ENCODE data around the gene MAEA.
A peak's percentile ranks its signal among the peaks of the same experiment; 100 is the strongest.
"Not testable (repeated sequence)": the region's sequence is repeated elsewhere in the genome, so short reads cannot be mapped to it uniquely, and the experiment has no call there.

MAEA gene

DNA sequence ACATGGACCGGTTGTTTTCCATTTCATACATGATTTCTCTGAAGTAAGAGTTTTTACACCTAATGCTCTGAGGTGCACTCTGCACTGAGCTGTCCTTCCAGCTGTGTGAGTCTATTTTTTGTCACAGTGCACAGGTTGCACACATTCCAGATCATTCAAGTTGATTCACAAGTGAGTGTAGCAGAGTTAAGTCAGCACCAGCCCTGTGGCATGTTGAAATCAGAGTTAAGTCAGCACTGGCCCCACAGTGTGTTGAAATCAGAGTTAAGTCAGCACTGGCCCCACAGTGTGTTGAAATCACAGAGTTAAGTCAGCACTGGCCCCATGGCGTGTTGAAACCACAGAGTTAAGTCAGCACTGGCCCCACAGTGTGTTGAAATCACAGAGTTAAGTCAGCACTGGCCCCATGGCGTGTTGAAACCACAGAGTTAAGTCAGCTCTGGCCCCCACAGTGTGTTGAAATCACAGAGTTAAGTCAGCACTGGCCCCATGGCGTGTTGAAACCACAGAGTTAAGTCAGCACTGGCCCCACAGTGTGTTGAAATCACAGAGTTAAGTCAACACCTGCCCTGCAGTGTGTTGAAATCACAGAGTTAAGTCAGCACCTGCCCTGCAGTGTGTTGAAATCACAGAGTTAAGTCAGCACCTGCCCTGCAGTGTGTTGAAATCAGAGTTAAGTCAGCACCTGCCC, 45.6 kb downstream of the MAEA start:
- not testable (repeated sequence) for DNase-seq (ENCODE audit: low read depth)

DNA sequence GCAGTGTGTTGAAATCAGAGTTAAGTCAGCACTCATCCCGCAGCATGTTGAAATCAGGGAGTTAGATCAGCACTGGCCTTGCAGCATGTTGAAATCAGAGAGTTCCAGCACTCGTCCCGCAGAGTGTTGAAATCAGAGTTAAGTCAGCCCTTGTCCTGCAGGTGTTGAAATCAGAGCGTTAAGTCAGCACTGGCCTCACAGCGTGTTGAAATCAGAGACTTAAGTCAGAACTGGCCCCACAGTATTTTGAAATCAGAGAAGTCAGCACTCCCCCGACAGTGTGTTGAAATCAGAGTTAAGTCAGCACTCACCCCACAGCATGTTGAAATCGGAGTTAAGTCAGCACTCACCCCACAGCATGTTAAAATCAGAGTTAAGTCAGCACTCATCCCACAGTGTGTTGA, 46.4 kb downstream of the MAEA start:
- no peak for DNase-seq (ENCODE audit: low read depth)

- DNase-seq (ENCODE audit: low read depth), result peak; percentile 74
Measured at GRCh38 chr4:1337376-1337831, 47.7 kb downstream of the MAEA start.

GRCh38 chr4:1337951-1338751, 48.5 kb downstream of the MAEA start:
- no peak for DNase-seq (ENCODE audit: low read depth)

- DNase-seq (ENCODE audit: low read depth), result no peak
Measured at GRCh38 chr4:1338752-1339414, 49.2 kb downstream of the MAEA start.

- no peak for DNase-seq (ENCODE audit: low read depth)
Measured at GRCh38 chr4:1339489-1339888, 49.8 kb downstream of the MAEA start.

GRCh38 chr4:1340181-1340747, 50.6 kb downstream of the MAEA start:
- no peak for DNase-seq (ENCODE audit: low read depth)

GRCh38 chr4:1340861-1341260, 51.2 kb downstream of the MAEA start:
- no peak for DNase-seq (ENCODE audit: low read depth)

- DNase-seq (ENCODE audit: low read depth), result no peak
Measured at GRCh38 chr4:1342003-1342402, 52.3 kb downstream of the MAEA start.

GRCh38 chr4:1344696-1345095, 55.0 kb downstream of the MAEA start:
- DNase-seq (ENCODE audit: low read depth), result no peak

GRCh38 chr4:1345903-1346780, 56.5 kb downstream of the MAEA start:
- peak; percentile 42 for DNase-seq (ENCODE audit: low read depth)

DNA sequence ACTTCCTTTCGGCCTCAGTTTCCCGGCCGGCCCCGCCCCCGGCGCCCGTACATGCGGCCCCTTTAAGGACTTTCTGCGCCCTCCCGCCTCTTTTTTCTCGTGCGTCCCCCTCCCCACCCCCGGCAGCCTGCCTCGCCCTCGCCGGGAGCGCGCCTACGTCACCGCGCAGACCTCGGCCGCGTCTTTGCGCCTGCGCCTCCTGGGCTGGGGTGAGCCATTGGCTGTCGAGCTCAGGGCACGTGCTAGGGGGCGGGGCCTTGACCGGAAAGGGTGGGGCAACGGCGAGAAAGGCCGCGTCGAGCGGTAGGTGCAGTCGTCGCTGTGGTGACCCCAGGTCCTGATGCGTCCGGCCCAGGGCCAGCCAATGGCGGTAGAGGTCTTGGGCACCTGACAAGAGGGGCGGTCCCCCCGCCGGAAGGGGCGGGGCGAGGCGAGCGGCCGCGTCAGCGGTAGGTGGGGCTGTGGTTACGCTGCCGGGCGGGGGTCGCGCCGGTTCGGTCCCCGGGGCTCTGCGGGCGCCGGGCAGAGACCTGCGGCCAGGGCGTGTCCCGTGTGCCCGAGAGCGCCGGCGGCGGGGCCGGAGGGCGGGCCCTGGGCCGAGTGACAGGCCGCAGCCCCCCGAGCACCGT, 57.2 kb downstream of the MAEA start, which contains the start of gene UVSSA:
Gene UVSSA (plus strand): TSS at position 428 of the 629 bp plus-strand sequence. CDS start 884 bp downstream, outside the sequence.
- peak; percentile 100 for DNase-seq (ENCODE audit: low read depth)

DNA sequence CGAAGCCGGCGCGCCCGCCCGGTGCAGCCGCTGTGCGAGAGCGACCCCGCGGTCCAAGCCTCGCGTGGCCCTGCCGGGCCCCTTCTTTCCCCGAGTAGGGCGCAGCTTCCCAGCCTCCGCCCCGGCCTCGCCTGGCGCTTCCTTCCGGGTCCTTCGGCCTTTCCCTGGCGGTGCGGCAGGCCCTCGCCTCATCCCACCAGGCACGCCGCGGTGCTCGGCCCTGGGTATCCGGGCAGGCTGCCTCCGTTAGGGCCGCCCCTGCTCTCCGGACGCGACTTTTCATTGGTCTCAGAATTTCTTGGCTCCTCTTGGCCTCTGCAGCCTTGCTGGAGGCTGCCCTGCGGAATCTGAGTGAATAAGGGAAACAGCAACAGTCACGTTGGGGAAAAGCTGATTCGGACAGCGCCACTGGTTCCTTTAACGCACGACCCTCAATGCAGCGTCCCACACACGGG, 57.7 kb downstream of the MAEA start:
- DNase-seq (ENCODE audit: low read depth), result peak; percentile 54

DNA sequence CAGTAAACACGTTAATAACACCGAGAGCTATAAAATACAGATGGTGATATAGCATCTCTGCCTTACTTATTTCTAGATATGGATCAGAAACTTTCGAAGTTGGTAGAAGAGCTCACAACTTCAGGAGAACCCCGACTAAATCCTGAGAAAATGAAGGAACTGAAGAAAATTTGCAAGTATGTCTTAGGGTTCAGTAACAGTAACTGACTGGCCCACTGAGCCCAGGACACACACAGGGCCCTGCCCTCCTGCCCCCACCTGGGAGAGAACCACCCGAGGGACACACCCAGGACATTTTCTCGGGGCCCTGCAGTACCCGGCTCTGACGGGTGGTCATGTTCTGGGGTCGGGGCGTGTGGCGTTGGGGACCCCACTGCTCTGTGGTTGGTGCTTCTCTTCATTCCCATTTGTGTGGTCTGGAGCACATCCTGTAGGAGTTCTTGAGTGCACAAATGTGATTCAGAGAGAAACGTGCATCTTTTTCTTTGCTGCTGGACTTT, 58.4 kb downstream of the MAEA start:
- no peak for DNase-seq (ENCODE audit: low read depth)

GRCh38 chr4:1348746-1349145, 59.1 kb downstream of the MAEA start:
- no peak for DNase-seq (ENCODE audit: low read depth)

DNA sequence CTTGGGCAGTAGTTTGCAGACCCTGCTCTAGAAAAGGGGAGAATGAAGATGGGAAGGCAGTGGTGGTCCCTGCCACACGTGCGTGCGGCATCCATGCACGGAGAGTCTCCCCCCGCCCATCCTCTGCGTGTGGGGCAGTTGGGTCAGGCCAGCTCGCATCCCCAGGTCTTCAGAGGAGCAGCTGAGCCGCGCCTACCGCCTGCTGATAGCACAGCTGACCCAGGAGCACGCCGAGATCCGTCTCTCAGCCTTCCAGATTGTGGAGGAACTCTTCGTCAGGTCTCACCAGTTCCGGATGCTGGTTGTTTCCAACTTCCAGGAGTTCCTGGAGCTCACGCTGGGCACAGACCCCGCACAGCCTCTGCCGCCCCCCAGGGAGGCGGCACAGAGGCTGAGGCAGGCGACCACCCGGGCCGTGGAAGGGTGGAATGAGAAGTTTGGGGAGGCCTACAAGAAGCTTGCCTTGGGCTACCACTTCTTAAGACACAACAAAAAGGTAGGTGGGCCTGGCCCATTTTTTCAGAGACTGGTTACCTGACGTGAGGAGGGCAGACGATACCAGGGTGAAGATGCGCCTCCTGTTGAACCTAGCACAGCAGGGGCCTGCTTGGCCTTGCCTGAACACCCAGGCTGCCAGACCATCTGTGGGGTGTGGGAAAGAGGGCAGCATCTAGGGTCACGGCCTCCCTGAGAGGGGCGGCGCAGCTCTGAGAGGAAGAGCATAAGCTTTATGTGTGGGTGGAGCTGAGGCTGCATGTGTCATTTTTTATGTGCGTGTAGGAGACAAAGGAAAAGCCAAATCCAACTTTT, 59.9 kb downstream of the MAEA start:
- no peak for DNase-seq (ENCODE audit: low read depth)

DNA sequence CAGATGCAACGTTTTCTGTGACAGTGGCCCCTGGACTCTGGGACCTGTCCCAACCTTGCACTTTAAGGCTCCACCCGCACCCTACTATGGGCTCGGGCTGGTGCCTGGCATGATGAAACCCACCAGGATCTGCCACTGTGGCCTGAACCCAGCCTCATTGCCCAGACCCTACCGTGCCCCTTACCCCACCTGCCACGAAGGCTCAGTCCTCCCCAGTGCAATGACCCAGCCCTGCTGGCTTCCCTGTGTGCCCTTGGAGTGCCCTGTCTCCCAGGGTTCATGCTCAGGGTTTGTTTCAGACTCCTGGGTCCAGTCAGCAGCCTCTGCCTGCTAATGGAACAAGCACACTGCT, 60.5 kb downstream of the MAEA start:
- no peak for DNase-seq (ENCODE audit: low read depth)

DNA sequence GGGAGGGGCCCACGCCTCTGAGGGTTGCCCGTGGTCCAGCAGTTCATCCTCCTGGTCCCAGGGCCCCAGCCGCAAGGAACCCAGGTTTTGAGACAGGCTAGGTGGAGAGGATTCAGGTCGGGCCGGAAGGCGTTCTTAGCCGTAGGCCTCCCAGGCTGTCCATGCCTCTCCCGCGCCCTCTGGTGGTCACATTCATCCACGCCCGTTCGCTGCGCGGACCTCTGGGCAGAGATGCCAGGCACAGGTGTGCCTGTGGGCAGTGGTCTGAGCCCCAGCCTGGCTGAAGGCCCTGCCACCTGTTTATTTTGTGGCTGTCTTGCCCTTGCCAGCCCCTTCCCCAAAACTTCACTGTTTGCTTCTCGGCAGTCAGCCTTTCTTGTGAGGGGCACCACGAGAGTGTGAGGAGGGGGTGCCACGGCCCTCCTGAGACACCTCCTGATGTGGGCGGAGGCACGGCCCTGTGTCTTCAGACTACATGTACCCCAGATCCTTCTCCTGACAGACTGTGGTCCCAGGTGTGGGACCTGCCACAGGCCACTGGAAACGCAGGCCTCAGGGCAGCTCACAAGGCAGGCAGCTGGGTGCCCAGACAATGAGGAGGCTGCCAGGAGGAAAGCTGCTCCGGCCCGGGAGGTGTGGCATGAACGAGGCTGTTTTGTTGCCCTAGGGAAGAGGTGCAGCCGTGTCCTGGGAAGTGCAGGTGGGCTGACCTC, 62.3 kb downstream of the MAEA start:
- DNase-seq (ENCODE audit: low read depth), result peak; percentile 85

DNA sequence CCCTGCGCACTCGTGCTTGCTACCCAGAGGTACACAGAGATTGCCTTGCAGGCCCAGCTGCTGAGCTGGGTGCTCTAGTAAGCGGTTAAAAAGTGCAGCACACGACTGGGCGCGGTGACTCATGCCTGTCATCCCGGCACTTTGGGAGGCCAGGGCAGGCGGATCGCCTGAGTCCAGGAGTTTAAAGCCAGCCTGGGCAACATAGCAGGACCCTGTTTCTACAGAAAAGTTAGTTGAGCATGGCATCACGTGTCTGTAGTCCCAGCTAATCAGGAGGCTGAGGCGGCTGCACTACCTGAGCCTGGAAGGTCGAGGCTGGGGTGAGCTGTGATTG, 62.8 kb downstream of the MAEA start:
- no peak for DNase-seq (ENCODE audit: low read depth)
